GM12873 (cell line): Measurements from ENCODE around the gene PARD3.
A peak's percentile ranks its signal among the peaks of the same experiment; 100 is the strongest.

ENCODE experiments used
- TF ChIP-seq, protein P1 (sequence below): IDR thresholded peaks from 2 replicates; pipeline ENCODE4 v1.5.1; 2012; ENCODE audit warnings: low read depth, mild to moderate bottlenecking, moderate library complexity, low read length, control low read depth; ENCODE audit not compliant: insufficient read depth; ENCODE audit errors: missing control alignments

The PARD3 gene

DNA sequence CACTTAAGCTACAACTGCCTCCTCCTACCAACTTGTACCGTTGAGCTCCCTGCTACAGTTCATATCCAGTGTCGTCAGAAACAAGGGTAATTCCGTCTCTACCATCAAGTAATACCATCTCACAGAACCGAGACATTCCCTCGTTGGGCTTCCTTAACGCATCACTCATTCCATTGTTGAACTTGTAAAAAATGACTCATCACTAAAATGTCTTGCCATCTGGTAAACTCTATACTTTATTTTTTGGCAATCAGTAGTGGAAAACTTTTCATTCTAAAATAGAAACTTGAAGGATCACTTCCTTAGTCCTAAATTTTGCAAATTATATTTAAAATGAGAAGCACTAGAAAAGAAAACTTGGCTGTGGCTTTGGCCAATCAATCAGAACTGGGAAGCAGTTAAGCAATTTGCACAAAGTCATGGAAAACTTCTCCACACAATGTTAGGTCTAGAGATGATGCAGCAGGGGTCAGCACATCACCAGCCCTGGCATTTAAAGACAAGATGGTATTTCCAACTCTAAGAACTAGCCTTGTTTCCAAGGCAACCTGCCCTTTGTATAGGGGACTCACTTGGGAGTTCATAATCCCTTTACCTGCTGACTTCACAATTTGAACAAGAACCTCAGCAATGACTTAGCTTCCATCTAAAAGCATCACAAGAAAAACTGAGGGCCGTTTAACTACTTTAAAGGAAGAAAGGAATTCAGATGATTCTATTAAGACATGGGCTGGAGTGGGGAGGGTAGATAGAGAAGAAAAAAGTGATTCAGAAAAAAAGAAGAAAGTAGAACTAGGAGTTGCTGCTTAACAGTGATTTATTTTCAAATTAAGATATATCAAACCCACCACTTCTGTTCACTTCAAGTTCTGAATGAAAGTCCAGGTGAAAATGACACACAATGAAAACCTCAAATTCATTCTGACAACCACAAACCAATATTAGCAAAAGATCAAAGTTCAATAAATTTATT, 288.1 kb downstream of the PARD3 start:
- TF ChIP-seq, protein P1, sequence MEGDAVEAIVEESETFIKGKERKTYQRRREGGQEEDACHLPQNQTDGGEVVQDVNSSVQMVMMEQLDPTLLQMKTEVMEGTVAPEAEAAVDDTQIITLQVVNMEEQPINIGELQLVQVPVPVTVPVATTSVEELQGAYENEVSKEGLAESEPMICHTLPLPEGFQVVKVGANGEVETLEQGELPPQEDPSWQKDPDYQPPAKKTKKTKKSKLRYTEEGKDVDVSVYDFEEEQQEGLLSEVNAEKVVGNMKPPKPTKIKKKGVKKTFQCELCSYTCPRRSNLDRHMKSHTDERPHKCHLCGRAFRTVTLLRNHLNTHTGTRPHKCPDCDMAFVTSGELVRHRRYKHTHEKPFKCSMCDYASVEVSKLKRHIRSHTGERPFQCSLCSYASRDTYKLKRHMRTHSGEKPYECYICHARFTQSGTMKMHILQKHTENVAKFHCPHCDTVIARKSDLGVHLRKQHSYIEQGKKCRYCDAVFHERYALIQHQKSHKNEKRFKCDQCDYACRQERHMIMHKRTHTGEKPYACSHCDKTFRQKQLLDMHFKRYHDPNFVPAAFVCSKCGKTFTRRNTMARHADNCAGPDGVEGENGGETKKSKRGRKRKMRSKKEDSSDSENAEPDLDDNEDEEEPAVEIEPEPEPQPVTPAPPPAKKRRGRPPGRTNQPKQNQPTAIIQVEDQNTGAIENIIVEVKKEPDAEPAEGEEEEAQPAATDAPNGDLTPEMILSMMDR, result peak; percentile 6

DNA sequence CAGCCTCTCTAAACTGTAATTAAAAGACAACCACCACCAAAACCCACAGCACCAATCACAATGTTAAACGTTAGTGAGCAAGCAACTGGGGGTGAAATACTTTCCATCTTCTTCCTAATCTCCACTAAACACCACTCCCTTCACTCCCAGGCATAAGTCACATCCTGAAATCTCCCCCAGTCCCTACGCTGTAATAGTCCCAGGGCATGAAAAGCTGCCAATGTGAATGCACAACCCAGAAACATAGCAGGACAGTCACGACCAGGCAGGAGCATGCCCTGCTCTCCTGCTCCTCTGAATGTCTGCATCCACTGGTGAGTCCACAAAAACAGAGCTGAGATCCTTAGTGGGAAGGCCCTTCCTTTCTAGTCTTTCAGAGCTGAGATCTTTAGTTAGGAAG, 288.9 kb downstream of the PARD3 start:
- TF ChIP-seq, protein P1, result no peak

DNA sequence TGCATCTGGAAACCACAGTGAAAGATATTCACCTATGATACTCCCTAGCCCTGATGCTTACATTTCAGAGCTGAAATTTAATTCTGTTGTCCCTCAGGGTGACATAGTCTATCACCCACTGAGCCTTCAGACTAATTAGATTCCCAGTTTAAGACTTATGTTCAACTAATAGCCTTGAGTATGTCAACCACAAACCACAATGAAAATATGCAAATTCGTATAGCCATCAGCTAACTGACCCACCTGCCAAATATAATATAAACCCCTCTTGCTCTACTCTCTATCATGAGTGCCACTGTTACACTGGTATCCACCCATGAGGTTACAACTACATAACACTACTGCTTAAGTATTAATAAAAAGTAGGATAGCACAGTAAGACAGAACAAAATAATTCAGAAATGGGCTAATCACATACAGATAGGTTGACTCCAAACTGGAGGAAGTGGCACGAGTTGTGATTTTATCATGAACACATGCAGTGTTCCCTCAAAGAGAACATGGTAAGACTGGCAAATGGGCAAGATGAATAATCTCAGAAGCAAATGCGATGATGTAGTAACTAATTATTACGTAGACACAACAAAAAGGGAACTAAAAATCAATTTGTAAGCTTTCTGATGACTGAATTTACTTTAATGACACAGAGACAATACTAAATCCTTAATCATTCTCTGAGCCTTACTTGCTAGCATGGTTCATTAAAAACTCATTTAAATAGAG, 290.6 kb downstream of the PARD3 start:
- TF ChIP-seq, protein P1, result no peak

DNA sequence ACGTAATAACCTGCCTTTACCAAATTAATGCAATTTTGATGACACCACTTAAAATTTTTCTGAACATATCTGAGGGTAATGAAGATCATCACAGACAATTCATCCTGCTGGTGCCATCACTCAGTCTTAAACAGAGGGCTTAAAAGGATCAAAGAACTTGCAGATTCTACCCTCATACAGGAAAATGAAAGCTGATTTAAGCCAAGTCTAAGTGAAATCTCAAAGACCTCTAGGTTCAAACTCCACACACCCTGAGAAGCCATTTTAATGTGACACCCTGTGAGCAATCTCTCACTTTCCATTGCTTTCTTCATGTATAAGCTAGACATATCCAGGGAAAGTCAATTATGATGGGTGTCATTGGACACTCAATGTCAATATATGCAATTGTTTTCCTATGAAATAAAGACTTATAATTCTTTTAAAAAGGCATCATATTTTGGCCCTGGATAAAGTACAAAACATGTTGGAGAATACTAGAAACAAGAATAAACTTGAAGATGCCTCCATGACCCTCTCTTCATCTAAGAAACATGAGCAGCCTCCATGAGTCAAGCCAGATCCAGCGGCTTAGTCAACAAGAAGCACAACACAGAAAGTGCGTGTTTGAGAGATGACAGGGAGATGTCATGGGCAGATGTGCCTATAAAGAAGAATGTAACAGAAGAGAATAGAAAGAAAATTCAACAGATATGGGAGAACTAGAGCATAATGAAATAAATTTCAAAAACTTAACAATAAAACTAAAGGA, 291.9 kb downstream of the PARD3 start:
- TF ChIP-seq, protein P1, result no peak

DNA sequence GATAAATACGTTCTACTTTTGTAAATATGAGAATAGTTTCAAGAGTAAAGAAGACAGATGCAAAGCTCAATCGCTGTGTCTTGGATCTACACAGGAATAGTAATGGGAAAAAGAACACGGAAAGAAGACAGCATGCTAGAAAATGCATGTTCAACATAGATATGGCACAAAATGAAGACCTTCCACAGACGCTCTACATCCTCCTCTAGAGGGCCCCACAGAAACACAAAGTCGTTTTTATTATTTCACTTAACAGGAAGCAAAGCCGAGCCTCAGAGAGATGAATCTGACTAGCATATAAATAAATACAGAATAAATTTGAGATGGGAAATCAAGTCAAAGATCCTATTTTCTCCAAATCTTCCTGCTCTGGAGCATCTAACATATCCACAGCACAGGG, 292.6 kb downstream of the PARD3 start:
- TF ChIP-seq, protein P1, result peak; percentile 62

DNA sequence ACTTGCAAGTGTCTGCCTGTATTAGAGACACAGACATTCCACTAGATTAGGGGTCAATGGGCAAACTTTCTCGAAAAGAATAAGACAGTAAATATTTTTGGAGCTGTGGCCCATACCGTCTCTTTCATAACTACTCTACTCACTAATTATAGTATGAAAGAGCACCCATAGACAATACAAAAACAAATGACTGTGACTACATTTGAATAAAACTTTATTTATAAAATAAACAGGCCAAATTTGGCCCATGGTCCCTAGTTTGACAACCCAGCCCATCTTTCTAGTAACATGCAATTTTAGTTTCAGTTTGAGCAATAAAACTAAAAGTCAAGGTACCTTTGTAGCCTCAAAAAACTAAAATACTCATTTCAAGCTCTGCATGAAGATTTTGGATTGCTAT, 294.6 kb downstream of the PARD3 start:
- TF ChIP-seq, protein P1, result no peak
